ENCODE results near the gene RNF144A.

The RNF144A gene

DNA sequence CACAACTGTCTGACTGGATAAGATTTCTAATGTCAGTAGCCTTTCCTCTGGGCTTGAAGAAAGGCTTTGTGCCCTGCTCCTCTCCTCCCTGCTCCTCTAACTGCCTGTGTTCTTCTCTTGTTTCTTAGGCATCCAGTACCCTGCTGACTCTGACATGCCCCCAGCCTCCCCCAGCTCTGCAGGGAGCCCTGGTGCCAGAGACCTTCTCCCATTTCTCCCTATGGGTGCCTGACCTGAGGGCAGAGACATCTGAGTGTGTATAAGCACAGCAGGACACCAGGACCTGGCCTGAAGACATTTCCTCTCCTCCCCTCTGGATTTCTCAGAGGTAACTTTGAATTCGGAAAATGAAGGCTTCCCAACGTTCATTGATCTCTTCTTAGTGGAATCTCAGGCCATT lies 23.6 kb downstream of the RNF144A start:
- no CpG with 5 or more reads among the region's 2 CpGs for WGBS (ENCODE audit: extremely low coverage, insufficient coverage, insufficient read length)
- no peaks in the 10 kb centered on the region for H3K79me2 ChIP-seq (ENCODE audit: control insufficient read depth, insufficient read depth, low read length, poor library complexity)
- H3K18ac ChIP-seq (ENCODE audit: low read length), result no peak overlapping the region
- peaks cover 3 to 9% of the 10 kb centered on the region in 2 experiments for H3K36me3 ChIP-seq (ENCODE audit: control insufficient read depth in 1 of 2, insufficient read depth in 2 of 2, low read length in 2 of 2)
- H2BK12ac ChIP-seq (ENCODE audit: low read length), result no peak overlapping the region
- H2BK5ac ChIP-seq (ENCODE audit: low read depth, low read length, poor library complexity), result no peak overlapping the region
- no peak overlapping the region for H4K91ac ChIP-seq (ENCODE audit: low read depth, low read length)
- H2AK5ac ChIP-seq (ENCODE audit: low read length), result no peak overlapping the region
- no peak overlapping the region for H3K27ac ChIP-seq (ENCODE audit: low read depth, low read length)
- no peak overlapping the region for H4K8ac ChIP-seq (ENCODE audit: low read depth, low read length)
- H4K12ac ChIP-seq (ENCODE audit: low read depth, low read length), result no peak overlapping the region
- H3K9me3 ChIP-seq (ENCODE audit: insufficient read depth, low read depth, low read length), result no peaks in the 10 kb centered on the region
- H3K4me1 ChIP-seq (ENCODE audit: control insufficient read depth in 1 of 2, insufficient read depth in 2 of 2, low read length in 2 of 2), result no peaks in the 10 kb centered on the region
- H3K14ac ChIP-seq (ENCODE audit: low read length), result no peak overlapping the region
- H3K27me3 ChIP-seq (ENCODE audit: insufficient read depth, low read length), result no peaks in the 10 kb centered on the region
- H3K79me1 ChIP-seq (ENCODE audit: low read length), result no peaks in the 10 kb centered on the region
- H3K4me2 ChIP-seq (ENCODE audit: low read length), result no peak overlapping the region
- peak overlapping the region; percentile 93 for H3K23ac ChIP-seq (ENCODE audit: low read length)
- H3K4ac ChIP-seq (ENCODE audit: low read depth, low read length), result no peak overlapping the region
- H3K4me3 ChIP-seq (ENCODE audit: low read depth, low read length), result no peak overlapping the region
- H3K9ac ChIP-seq (ENCODE audit: low read length), result no peak overlapping the region
- H2BK120ac ChIP-seq (ENCODE audit: insufficient read depth, low read length, poor library complexity), result no peak overlapping the region
- no peak for DNase-seq
- no peak overlapping the region for H2AFZ ChIP-seq (ENCODE audit: insufficient read depth, low read length, poor library complexity)

DNA sequence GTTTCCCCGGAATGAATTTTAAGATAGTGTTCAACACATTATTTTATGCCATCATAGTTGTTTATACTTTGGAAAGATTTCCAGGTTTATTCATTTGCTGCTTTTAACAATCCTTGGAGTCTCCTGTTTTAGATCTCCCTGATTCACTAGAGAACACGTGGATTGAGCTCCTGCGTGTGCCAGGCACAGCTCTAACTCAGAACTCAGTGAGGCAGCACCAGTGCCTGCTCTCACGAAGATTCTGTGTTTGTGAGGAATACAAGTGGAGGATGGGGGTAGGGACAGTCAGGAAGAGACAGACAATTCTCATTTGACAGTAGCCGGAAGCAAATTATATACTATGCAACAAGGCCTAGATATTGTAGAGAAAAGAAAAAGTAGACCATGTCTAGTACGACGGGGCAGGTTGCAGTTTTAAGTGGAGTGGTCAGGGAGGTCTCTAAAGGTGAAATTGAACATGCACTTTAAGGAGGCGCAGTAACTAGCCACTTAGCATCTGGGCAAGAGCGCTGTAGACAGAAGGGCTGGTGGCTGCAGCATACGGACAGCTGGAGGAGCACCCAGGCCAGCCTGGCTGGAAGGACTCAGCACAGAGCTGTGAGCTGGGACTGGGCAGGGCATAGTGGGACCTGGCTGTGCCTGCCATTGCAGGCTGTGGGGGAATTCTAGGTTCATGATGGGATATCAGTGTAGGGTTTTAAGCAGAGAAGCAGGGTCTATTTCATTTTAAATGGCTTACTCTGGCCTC lies 24.3 kb downstream of the RNF144A start:
- Histone ChIP-seq H3K27me3 (ENCODE audit: insufficient read depth, low read length) (no peaks in the 10 kb centered on the region), H3K36me3 (ENCODE audit: control insufficient read depth in 1 of 2, insufficient read depth in 2 of 2, low read length in 2 of 2) (peaks cover 3 to 9% of the 10 kb centered on the region in 2 experiments), H3K9ac (ENCODE audit: low read length) (no peak overlapping the region), H4K91ac (ENCODE audit: low read depth, low read length) (no peak overlapping the region), H3K18ac (ENCODE audit: low read length) (no peak overlapping the region), H4K12ac (ENCODE audit: low read depth, low read length) (no peak overlapping the region), H2BK12ac (ENCODE audit: low read length) (no peak overlapping the region), H3K4ac (ENCODE audit: low read depth, low read length) (no peak overlapping the region), H3K4me1 (ENCODE audit: control insufficient read depth in 1 of 2, insufficient read depth in 2 of 2, low read length in 2 of 2) (no peaks in the 10 kb centered on the region), H3K79me2 (ENCODE audit: control insufficient read depth, insufficient read depth, low read length, poor library complexity) (no peaks in the 10 kb centered on the region), H3K79me1 (ENCODE audit: low read length) (no peaks in the 10 kb centered on the region), H3K4me2 (ENCODE audit: low read length) (no peak overlapping the region), H2BK120ac (ENCODE audit: insufficient read depth, low read length, poor library complexity) (no peak overlapping the region), H3K23ac (ENCODE audit: low read length) (no peak overlapping the region), H4K8ac (ENCODE audit: low read depth, low read length) (no peak overlapping the region), H3K4me3 (ENCODE audit: low read depth, low read length) (no peak overlapping the region), H3K14ac (ENCODE audit: low read length) (no peak overlapping the region), H3K27ac (ENCODE audit: low read depth, low read length) (no peak overlapping the region), H2AFZ (ENCODE audit: insufficient read depth, low read length, poor library complexity) (no peak overlapping the region), H2BK5ac (ENCODE audit: low read depth, low read length, poor library complexity) (no peak overlapping the region), H2AK5ac (ENCODE audit: low read length) (no peak overlapping the region), H3K9me3 (ENCODE audit: insufficient read depth, low read depth, low read length) (no peaks in the 10 kb centered on the region)
- WGBS (ENCODE audit: extremely low coverage, insufficient coverage, insufficient read length), result no CpG with 5 or more reads among the region's 10 CpGs
- DNase-seq, result no peak

DNA sequence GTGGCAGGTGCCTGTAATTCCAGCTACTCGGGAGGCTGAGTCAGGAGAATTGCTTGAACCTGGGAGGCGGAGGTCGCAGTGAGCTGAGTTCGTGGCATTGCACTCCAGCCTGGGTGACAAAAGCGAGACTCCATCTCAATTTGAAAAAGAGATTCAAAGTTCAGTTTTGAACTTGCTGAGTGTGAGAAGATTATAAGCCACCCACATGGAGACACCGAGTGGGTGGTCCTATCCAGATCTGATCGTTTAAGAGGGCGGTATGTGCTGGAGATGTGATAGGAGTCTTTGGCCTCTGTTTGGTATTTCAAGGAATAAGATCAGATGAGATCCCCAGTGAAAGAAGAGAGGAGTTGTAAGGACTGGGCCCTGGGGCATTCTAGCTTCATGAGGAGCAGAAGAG lies 25.6 kb downstream of the RNF144A start:
- Histone ChIP-seq H4K12ac (ENCODE audit: low read depth, low read length) (no peak overlapping the region), H3K4me2 (ENCODE audit: low read length) (no peak overlapping the region), H2BK12ac (ENCODE audit: low read length) (no peak overlapping the region), H3K4me3 (ENCODE audit: low read depth, low read length) (no peak overlapping the region), H4K8ac (ENCODE audit: low read depth, low read length) (no peak overlapping the region), H3K27me3 (ENCODE audit: insufficient read depth, low read length) (no peaks in the 10 kb centered on the region), H3K36me3 (ENCODE audit: control insufficient read depth in 1 of 2, insufficient read depth in 2 of 2, low read length in 2 of 2) (peaks cover 4 to 9% of the 10 kb centered on the region in 2 experiments), H2BK120ac (ENCODE audit: insufficient read depth, low read length, poor library complexity) (no peak overlapping the region), H3K9ac (ENCODE audit: low read length) (no peak overlapping the region), H3K23ac (ENCODE audit: low read length) (no peak overlapping the region), H3K14ac (ENCODE audit: low read length) (no peak overlapping the region), H2AFZ (ENCODE audit: insufficient read depth, low read length, poor library complexity) (no peak overlapping the region), H4K91ac (ENCODE audit: low read depth, low read length) (no peak overlapping the region), H2AK5ac (ENCODE audit: low read length) (no peak overlapping the region), H2BK5ac (ENCODE audit: low read depth, low read length, poor library complexity) (no peak overlapping the region), H3K9me3 (ENCODE audit: insufficient read depth, low read depth, low read length) (no peaks in the 10 kb centered on the region), H3K4me1 (ENCODE audit: control insufficient read depth in 1 of 2, insufficient read depth in 2 of 2, low read length in 2 of 2) (no peaks in the 10 kb centered on the region), H3K79me1 (ENCODE audit: low read length) (no peaks in the 10 kb centered on the region), H3K27ac (ENCODE audit: low read depth, low read length) (no peak overlapping the region), H3K4ac (ENCODE audit: low read depth, low read length) (no peak overlapping the region), H3K79me2 (ENCODE audit: control insufficient read depth, insufficient read depth, low read length, poor library complexity) (no peaks in the 10 kb centered on the region), H3K18ac (ENCODE audit: low read length) (no peak overlapping the region)
- DNase-seq, result no peak
- no CpG with 5 or more reads among the region's 8 CpGs for WGBS (ENCODE audit: extremely low coverage, insufficient coverage, insufficient read length)

DNA sequence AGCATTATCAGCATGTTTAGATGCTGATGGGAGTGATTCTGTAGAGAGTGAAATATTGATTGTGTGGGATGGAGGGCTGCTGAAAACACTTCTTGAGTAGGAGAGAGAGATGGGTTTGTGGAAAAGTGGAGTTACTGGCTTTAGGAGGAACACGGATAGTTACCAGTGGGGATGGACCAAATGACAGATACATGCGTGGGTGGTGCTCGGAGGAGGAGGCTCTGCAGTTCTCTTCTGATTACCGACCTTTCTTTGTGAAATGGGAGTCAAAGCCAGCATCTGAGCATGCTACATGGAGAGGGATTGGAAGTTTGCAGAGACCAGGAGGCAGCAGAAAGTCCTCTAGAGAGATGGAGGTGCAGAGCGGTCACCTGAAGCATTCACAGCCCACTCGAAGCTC lies 26.3 kb downstream of the RNF144A start:
- no CpG with 5 or more reads among the region's 6 CpGs for WGBS (ENCODE audit: extremely low coverage, insufficient coverage, insufficient read length)
- Histone ChIP-seq H2BK120ac (ENCODE audit: insufficient read depth, low read length, poor library complexity) (no peak overlapping the region), H3K27me3 (ENCODE audit: insufficient read depth, low read length) (no peaks in the 10 kb centered on the region), H2AK5ac (ENCODE audit: low read length) (no peak overlapping the region), H3K79me2 (ENCODE audit: control insufficient read depth, insufficient read depth, low read length, poor library complexity) (no peaks in the 10 kb centered on the region), H2BK5ac (ENCODE audit: low read depth, low read length, poor library complexity) (no peak overlapping the region), H3K4me2 (ENCODE audit: low read length) (no peak overlapping the region), H3K4me3 (ENCODE audit: low read depth, low read length) (no peak overlapping the region), H3K27ac (ENCODE audit: low read depth, low read length) (no peak overlapping the region), H3K4ac (ENCODE audit: low read depth, low read length) (no peak overlapping the region), H3K18ac (ENCODE audit: low read length) (no peak overlapping the region), H2AFZ (ENCODE audit: insufficient read depth, low read length, poor library complexity) (no peak overlapping the region), H2BK12ac (ENCODE audit: low read length) (no peak overlapping the region), H3K23ac (ENCODE audit: low read length) (no peak overlapping the region), H3K9ac (ENCODE audit: low read length) (no peak overlapping the region), H4K91ac (ENCODE audit: low read depth, low read length) (no peak overlapping the region), H3K36me3 (ENCODE audit: control insufficient read depth in 1 of 2, insufficient read depth in 2 of 2, low read length in 2 of 2) (peaks cover 4 to 9% of the 10 kb centered on the region in 2 experiments), H3K9me3 (ENCODE audit: insufficient read depth, low read depth, low read length) (no peaks in the 10 kb centered on the region), H3K4me1 (ENCODE audit: control insufficient read depth in 1 of 2, insufficient read depth in 2 of 2, low read length in 2 of 2) (no peaks in the 10 kb centered on the region), H3K14ac (ENCODE audit: low read length) (no peak overlapping the region), H4K8ac (ENCODE audit: low read depth, low read length) (no peak overlapping the region), H4K12ac (ENCODE audit: low read depth, low read length) (no peak overlapping the region), H3K79me1 (ENCODE audit: low read length) (no peaks in the 10 kb centered on the region)
- no peak for DNase-seq
